Embryonic facial prominence (tissue), 1 donor: Measurements from ENCODE around the gene ZNF438.
"Not testable (repeated sequence)": the region's sequence is repeated elsewhere in the genome, so short reads cannot be mapped to it uniquely, and the experiment has no call there.

Source experiments
- DNase-seq: peaks from one replicate; pipeline ENCODE4 v3.0.0-alpha.2; 2016; ENCODE audit errors: extremely low spot score

ZNF438 gene

GRCh38 chr10:31051703-31052102 lies 20.0 kb upstream of the ZNF438 start:
- no peak for DNase-seq

GRCh38 chr10:31042670-31043069 lies 11.0 kb upstream of the ZNF438 start:
- DNase-seq = no peak

DNA sequence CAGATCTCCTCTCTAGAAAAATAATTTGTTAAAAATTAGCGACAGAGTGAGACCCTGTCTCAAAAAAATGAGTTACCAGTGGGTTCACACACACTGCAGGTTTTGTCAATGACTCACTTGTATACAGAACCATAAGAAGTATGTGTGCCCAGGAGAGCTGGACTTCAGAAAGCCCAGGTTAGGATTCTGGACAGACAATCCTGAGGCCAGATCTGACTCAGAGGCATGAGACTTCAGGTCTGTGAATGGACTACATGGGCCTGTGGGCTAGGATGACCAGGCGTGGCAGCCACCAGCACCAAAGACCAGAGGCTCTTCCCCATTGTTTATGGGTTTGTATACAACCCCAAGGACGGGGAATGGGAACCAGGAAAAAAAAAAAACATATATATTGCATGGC lies 9.3 kb upstream of the ZNF438 start:
- DNase-seq = no peak

DNA sequence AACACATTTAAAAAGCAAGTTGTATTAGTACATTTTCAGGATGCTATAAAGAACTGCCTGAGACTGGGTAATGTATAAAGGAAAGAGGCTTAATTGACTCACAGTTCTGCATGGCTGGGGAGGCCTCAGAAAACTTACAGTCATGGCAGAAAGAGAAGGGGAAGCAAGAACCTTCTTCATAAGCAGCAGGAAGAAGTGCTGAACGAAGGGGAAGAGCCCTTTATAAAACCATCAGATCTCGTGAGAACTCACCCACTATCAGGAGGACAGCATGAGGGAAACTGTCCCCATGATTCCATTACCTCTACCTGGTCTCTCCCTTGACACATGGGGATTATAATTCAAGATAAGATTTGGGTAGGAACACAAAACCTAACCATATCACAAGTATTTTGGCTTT lies 7.3 kb upstream of the ZNF438 start:
- not testable (repeated sequence) for DNase-seq

GRCh38 chr10:31037749-31038148 lies 6.1 kb upstream of the ZNF438 start:
- DNase-seq = no peak

GRCh38 chr10:31036209-31036608 lies 4.5 kb upstream of the ZNF438 start:
- no peak for DNase-seq

DNA sequence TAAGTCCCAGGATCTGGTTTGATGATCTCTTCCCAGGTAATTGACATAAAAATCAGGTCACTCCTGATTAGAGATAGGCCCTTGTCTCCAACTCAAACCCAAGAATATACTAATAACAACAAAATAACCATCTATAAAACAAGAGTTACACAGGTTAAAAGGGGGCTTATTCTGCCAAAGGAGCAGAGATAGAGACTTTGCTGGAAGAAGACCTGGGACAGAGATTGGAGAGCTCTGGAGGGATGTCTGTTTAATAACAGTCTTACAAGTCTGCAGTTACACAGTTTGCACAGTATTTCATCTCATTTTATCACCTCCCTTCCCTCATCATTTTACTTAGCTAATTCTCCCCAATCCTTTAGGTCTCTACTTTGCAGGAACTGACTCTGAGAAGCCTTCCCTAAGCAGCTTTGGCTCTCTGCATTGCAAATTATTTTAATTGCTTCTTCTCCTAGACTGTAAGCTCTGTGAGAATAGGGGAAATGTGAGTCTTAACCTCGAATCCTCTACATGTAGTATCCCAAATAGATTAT lies 3.7 kb upstream of the ZNF438 start:
- DNase-seq = no peak

GRCh38 chr10:31034098-31034909 lies 2.6 kb upstream of the ZNF438 start:
- no peak for DNase-seq

DNA sequence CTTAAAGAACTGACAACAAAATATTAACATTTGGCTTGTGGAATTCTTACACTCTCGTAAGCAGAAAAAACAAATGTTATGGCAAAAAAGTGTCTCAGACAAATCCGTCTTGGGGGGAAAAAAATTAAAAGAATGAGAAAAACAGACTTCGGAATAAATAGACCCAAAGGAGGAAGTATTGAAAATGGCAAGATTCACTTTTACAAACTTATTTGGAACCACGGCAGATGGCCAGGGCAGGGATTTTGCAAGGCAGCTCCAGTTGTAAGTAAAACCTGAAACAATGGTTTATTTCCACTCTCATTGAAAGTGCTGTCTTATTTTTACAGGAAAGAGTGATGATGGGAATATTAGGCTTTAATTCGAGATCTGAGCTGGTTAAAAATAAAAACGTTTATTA lies 1.5 kb upstream of the ZNF438 start:
- DNase-seq = no peak

GRCh38 chr10:31032258-31033132 lies 830 bp upstream of the ZNF438 start:
- DNase-seq = no peak

- no peak for DNase-seq
These were observed 484 bp downstream of the ZNF438 start for GRCh38 chr10:31031205-31031557.

DNA sequence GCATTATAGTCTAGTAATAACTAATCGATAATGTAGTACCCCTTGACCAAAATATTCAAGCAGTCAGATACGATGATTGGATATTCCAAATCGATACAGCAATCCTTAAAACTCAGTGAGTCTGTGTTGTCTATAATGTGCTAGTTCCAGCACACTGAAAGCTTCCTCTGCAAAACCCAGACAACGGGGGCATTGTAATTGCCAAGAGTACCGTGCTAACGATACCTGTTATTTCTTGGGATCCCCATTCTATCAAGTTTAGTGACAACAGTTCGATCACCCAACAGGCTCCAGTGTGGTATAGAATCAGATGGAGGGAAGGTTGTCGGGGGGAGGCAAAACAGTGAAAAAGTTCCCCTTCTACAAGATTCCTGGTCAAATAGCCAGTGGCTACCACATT lies 865 bp downstream of the ZNF438 start:
- DNase-seq = no peak

- no peak for DNase-seq
These were observed 1.4 kb downstream of the ZNF438 start for GRCh38 chr10:31030260-31030659.

DNA sequence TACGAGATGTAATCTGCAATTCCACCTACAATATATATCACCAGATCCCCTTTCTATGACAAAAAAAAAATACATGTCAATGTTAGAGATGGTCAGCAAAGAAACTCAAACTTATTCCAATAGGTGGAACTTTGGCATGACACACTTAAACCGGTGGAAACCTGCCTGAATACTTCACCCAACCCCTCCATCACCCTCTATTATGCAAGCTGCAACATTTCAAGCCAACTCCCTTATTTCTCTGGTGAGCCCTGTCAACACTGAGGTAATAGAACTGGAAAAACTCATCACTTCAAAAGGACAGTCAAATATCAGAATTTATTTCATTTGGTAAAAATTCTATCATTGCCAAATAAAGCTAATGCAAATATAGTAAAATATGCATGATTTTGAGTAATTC lies 3.6 kb downstream of the ZNF438 start:
- no peak for DNase-seq

- DNase-seq = not testable (repeated sequence)
These were observed 5.4 kb downstream of the ZNF438 start for GRCh38 chr10:31026279-31026678.

GRCh38 chr10:31025142-31025541 lies 6.5 kb downstream of the ZNF438 start:
- DNase-seq = no peak

- no peak for DNase-seq
These were observed 8.1 kb downstream of the ZNF438 start for GRCh38 chr10:31023558-31023957.

GRCh38 chr10:31020209-31020608 lies 11.5 kb downstream of the ZNF438 start:
- DNase-seq = no peak

DNA sequence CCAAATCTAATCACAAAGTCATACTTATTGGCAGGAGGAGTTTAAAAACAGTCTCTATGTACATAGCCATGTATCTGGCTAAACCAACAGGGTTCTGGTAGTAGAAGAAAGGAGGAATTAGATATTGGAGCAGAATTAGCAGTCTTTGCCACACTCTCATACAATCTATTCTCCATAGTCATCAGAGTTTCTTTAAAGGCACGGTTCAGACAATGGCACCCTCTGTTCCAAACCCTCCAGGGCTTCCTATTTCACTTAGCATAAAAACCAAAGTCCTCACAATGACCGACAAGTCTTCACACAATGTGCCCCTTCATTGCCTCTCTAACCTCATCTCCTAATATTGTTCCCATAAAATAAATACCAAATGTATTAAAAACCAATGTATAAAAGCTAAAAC lies 12.7 kb downstream of the ZNF438 start:
- DNase-seq = no peak

DNA sequence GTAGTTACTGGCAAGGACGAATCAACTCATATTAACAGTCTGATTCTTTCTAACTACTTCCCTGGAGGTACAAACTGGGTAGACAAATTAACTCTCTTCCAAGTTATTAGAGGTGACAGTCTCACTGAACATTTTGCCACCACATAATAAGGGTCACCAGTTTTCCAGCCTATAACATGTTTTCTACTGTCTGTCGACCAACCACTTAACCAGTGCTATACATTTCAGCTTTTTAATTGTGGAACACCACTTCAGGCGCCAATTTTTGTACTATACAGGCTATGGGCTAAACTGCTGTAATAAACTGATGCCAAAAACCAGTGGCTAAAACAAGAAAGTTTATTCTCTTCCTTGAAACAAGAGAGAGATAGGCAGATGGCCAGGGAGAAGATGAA lies 13.3 kb downstream of the ZNF438 start:
- DNase-seq = no peak

GRCh38 chr10:31017534-31018355 lies 13.9 kb downstream of the ZNF438 start:
- no peak for DNase-seq
